Esophagus squamous epithelium (tissue), 4 donors: ENCODE data around the gene FCHSD2.

Source experiments
- POLR2A ChIP-seq, 4 donors: fragments of 450-650 bp; IDR thresholded peaks; one replicate each; pipeline ENCODE4 v1.6.1; 2017; ENCODE audit warnings: antibody characterized with exemption in 4 of 4, mild to moderate bottlenecking in 4 of 4, moderate library complexity in 3 of 4
- TF ChIP-seq, protein P1 (sequence below), 6 experiments: fragments of 450-650 bp in 4 of 6; fragments of 200-600 bp in 2 of 6; sonication (generic) in 2 of 6; IDR thresholded peaks; one replicate each; pipeline ENCODE4 v1.5.1; 2016 to 2019; ENCODE audit warnings: antibody characterized with exemption in 6 of 6, mild to moderate bottlenecking in 4 of 6, moderate library complexity in 4 of 6

DNA sequence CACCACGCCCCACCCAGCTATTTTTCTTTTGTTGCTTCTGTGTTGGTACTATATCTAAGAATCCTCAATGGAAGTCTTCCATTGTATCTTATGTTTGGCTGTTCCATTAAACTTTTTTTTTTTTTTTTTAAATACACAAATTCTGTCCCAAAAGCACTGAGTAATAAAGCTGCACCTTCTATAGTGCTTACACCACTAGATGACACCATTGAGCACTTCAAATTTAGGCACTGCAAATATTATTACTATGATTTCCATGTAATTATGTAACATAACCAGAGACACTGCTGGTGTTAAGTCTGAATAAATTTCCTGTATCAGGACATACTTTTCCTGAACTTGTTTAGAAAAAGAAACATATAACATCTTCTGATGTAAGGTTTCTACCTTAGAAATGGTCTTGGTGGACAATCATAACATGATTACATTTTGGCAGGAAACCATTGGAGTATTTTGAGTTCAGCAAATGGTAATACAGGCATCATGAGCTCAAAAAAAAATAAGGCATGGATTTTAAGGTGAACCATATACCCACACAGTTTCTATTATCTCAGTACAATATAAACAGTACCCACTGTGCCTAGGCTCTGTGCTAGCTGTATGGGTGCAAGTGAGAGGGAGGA is 217.4 kb downstream of the FCHSD2 start:
- TF ChIP-seq, protein P1, sequence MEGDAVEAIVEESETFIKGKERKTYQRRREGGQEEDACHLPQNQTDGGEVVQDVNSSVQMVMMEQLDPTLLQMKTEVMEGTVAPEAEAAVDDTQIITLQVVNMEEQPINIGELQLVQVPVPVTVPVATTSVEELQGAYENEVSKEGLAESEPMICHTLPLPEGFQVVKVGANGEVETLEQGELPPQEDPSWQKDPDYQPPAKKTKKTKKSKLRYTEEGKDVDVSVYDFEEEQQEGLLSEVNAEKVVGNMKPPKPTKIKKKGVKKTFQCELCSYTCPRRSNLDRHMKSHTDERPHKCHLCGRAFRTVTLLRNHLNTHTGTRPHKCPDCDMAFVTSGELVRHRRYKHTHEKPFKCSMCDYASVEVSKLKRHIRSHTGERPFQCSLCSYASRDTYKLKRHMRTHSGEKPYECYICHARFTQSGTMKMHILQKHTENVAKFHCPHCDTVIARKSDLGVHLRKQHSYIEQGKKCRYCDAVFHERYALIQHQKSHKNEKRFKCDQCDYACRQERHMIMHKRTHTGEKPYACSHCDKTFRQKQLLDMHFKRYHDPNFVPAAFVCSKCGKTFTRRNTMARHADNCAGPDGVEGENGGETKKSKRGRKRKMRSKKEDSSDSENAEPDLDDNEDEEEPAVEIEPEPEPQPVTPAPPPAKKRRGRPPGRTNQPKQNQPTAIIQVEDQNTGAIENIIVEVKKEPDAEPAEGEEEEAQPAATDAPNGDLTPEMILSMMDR (IDR thresholded peaks at IDR 0.05): peak in 5 of 6 experiments; percentile 36 to 63 (median 44)
- no peak for TF ChIP-seq POLR2A (IDR thresholded peaks at IDR 0.05)
